ENCODE results near the gene BRCA2.

BRCA2 gene

DNA sequence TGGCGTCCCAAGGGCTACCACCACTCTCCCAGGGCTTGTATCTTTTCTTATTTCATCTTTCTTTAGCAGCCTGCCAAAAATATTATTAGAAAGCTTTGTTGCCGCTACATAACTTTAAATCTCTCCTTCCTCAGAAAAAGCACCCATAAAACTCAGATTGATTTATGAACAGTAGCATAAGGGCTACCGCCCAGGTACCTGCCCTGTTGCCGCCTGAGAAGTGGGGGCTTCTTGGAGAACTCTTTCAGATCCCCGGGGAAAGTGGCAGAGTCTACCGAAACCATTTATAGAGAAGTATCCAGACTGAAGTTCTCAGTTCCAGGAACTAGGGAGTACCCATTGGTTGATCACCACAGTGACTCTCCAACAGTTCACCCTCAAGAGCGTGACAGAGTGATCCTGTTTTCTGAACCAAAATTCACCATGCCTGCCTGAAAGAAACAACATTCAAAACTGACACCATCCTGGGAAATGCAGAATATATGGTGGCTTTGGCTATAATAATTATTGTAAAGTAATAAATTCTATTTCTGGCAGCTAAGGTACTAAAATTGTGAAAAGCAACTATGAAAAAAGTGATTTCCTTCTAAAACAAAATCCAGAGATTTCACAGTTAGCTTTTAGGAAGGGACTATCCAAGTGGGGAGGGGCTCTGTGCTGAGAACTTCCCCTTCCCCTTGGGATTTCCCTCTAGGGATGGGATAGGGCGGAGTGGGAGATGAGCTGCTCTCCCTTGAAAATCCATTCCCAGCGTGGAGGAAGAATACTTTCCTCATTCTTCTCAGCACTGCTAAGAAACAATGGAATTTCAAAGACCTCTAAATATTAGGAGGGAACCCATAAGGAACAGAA is 113.5 kb downstream of the BRCA2 start:
- peak; percentile 26 to 30 for DNase-seq

DNA sequence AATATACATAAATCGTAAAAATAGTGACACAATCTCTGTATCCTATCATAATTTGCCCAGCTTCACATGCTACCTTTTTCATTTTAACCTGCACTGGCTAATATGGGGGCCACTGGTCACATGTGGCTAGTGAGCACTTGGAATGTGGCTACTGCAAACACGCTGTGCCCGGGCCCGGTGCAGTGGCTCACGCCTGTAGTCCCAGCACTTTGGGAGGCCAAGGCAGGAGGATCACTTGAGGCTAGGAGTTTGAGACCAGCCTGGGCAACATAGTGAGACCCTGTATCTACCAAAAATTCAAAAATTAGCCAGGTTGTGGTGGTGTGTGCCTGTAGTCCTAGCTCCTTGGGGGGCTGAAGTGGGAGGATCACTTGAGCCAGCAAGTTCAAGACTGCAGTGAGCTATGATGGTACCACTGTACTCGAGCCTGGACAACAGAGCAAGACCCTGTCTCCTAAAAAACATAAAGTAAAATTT is 114.2 kb downstream of the BRCA2 start:
- DNase-seq = no peak

DNA sequence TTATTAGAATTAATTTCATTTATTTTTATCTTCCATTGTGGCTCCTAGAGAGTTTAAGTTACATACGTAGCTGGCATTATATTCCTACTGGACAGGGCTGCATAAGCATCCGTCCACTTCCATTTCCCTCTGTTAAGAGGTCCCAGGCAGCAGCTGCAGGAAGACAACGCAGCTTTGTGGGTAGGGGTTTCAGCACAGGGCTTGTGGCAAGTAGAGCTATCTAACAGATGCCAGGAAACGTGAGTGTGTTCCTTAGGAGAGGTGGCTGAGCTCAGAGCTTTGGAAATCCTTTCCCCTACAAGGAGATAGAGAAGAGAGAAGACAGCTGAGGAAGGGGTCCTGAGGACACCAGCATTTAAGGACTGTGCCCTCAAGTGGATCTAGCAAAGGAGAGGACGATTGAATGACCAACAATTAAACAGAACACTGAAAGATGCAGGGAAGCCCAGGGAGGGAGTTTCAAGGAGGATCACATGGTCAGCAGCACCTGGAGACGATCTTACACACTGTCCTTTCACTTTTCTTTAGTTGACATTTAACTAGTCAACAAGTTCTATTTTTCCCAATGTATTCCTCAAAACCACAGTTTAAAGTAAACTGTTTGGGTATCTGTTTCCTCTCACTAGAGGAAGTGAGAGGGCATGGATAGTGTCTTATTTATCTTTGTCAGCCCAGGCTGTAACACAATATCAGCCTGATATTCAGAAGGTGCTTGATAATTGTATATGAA is 114.9 kb downstream of the BRCA2 start:
- DNase-seq = no peak

DNA sequence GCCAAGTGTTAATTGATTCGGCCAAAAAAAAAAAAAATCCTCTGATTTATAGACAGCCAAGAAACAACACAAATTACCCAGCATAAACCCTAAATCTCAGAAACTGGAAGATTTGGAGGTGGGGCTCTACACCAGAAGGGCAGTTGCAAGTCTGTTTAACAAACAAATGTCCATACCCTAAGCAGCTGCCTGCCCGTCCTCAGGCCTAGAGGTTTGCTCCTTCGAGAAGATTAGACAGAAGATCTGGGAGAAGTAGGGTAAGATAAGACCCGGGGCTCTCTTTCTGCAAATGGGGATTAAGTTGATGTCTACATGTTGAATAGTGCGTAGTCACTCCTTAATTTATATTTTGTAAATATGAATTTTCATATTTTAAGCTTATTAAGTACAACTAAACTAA is 116.1 kb downstream of the BRCA2 start:
- no peak for DNase-seq

DNA sequence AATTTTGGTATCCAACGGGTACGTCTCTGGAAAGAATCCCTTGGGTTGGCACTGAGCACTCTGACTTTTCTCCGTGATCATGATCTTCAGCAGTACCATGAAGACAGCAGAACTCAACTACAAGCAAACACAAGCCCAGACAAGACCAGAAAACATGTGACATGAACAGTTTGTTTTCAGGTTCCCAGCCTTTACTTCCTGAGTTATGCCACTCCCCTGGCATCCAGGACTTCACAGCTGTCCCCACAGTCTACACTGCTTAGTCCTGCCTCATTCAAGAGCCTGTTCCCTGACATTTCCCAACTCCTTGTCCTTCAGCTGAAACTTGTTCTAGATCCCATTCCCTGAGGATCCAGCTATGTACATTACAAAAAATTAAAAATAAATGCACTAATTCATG is 117.5 kb downstream of the BRCA2 start:
- no peak for DNase-seq

DNA sequence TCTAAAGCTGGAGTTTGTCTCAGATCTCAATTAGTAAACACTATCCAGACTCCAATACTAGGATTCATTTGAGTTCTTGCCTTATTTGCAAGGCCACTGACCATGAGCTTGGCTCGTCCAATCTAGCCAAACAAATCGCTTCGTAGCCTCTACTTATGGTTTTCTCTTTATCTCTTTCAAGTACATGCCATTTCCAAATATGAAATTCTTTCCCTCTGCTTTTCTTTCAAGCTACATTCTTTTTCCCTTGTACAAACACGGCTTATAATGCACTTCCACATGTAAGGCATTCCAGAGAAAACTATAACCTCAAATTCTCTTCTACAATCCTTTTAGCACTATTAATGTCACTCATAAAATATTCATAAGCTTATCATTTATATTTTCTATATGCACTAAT is 123.6 kb downstream of the BRCA2 start:
- no peak for DNase-seq

DNA sequence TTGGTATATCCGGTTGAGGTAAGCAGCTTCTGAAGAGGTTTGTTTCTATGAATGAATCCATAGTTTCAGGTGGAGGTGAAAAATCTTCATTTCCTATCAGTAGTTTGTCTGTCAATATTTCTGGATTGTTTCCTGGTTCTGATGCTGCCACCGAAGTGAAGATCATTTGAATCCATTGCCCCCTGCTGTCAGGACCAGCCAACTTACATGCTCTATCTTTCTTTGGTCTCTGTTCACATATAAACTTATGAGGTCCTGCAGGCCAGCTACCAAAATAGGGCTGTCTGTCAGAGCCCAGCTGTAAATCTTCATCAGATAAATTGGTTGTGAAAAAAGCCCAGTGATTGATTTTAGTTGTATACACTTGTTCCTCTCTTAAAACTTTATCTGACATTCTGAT is 127.8 kb downstream of the BRCA2 start:
- no peak for DNase-seq

DNA sequence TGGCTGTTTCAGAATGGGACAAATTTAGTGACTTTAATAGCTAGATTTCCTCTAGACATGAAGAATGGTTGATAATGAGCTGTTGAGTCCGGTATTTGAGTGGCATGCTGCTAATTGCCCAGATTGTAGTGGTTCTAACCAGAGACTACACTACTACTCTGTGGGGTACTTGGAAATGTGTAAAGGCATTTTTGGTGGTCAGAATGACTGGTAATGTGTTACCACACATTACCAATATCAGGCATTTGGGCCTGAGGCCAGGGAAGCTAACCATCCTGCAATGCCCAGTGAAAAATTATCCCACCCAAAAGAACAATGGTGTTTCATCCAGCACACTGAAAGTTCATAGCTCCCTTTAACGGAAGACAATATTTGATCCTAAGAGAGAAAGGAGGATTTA is 130.2 kb downstream of the BRCA2 start:
- no peak for DNase-seq

DNA sequence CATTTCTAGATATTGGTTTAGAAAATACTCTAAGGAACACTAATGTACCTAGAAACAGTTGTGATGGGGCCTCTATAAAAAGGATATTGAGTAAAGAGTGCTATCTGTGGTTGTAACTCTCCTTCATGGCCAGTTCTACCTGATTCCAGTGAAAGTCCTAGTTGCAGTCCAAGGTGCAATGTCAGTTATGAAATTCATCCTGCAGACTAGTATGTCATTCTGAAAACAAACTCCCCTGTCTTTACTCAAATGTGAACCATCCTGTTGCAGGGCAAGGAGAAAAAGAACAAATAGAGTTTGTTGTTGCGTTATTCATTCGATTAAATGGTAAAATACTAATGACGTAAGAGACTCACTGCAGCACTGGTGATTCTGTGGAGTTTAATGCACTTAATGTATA is 130.9 kb downstream of the BRCA2 start:
- DNase-seq = no peak

DNA sequence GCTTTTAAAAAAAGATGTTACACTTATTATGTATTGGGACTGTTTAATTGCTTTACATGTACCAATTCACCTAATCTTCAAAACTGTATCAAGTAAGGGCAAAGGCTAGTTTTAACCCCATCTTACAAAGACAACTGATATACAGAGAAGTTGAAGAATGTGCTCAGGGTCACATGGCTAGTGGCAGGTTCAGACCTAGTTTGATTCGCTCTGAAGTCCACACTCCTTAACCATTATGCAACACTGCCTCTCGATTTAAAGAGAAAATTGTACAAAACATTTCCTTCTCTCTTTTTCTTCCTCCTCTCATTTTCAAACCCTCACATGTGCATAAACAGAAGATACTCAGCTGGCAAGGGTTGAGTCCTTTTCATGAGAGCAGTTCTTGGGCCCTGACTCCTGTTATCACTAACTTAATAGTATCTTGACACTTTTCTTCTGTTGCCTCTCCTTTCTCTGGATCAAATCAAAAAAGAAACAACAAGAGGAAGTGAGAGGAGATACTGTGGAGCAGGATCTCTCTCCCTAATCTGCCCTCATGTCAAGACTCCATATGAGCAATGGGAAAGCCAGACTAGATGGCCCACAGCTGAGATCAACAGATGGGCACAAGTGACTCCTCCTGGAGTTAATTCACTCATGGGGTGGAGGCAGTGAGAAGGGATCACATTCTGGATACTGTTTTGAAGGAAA is 131.6 kb downstream of the BRCA2 start:
- no peak for DNase-seq

DNA sequence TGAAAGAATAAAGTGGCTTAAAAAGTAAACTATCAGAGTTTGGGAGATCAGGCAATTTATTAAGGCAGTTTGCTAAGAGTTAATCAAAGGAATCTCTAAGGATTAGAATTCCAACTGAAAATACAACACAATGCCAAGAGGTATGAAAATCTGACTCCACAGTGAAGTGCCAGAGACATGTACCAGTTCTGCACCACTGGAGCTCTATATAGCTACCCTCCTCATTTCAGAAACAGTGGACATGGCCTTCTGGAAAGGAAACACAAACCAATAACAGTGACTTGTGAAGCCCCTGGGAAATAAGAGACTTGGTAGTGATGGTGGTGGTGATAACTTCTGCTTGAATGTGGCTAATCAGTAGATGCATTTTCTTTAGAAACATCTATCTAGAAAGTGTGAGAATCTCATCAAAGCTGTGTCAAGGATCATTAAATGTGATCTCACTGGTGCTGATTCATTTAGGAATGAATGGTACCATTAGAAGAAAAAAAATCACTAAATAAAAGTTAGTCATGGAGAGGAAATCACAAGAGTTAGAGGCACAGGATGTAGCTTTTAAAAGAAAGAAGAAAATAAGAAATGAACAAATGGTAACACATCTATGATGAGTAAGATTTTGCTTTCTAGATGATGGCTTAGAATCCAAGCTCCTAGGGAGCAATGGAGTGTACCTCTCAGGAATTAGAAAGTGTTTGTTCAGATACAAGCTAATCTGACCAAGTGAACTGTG is 132.8 kb downstream of the BRCA2 start:
- DNase-seq = no peak

DNA sequence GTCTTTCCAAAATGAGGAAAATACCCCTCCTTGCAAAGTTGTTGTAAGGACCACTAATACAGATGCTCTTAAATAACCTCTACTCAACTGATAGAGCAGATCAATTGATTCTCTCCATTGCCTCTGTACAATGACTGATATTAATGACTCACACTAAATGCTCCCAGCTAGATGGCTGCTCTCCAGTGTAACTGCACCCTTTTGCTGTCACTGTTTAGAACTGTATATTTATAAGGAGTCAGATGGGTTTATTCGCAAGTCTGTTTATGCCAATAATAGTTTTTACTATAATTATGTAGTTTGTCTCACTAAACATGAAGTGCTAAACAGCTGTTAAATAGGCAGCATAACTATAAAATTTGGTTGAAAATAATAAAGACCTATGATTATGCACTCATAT is 133.7 kb downstream of the BRCA2 start:
- no peak for DNase-seq
